Hematopoietic multipotent progenitor cell treated with erythropoietin and hydrocortisone succinate and interleukin-3 and kit ligand, for 8 days (in vitro differentiated cells): Measurements from ENCODE around the gene LMBRD2.

ENCODE experiments used
- DNase-seq: peaks from one replicate; pipeline ENCODE4 v3.0.0-alpha.2; 2015

LMBRD2 gene

DNA sequence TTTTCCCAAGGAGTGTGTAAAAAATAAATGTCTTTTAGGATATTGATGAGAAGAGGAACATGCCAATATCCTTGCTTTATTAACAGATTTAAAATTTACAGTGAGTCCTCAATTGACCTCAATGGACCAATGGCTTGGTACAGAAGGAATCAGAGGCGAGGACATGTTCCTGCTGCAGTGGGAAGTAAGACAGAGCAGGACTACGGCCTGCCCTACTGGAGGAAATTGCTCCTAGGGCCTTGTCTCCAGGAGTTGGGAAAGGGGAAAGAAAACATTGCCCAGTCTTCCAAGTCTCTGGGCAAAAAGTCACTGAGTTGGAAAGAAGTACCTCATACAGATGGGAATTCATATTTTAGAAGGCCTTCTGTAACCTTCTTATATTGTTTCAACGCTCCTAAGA is 51.9 kb downstream of the LMBRD2 start:
- no peak for DNase-seq

DNA sequence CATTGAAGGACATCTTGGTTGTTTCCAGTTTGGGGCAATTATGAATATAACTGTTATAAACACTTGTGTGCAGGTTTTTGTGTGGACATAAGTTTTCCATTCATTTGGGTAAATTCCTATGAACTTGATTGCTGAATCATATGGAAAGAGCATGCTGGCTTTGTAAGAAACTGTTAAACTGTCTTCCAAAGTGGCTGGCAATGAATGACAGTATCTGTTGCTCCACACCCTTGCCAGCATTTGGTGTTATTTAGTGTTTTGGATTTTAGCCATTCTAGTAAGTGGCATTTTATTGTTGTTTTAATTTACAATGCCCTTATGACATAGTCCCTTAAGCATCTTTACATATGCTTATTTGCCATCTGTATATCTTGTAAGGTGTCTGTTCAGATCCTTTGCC is 55.2 kb downstream of the LMBRD2 start:
- no peak for DNase-seq

DNA sequence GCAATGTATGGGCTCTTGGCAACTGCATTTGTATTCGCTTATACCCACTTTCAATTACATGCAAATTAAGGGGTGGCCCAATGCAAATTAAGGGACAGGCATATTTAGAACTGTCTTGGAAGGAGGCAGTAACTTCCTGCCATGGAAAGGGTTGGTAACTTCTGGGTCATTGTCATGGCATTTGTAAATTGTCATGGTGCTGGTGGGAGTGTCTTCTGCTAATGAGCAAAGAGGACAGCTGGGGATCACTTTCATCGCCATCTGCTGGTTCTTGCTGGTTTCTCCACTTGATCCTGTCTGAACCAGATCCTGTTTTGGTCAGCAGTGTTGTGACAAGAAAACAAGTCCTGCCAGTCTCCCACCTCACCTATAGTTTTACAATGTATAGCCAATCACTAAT is 61.7 kb downstream of the LMBRD2 start:
- peak; percentile 65 for DNase-seq

DNA sequence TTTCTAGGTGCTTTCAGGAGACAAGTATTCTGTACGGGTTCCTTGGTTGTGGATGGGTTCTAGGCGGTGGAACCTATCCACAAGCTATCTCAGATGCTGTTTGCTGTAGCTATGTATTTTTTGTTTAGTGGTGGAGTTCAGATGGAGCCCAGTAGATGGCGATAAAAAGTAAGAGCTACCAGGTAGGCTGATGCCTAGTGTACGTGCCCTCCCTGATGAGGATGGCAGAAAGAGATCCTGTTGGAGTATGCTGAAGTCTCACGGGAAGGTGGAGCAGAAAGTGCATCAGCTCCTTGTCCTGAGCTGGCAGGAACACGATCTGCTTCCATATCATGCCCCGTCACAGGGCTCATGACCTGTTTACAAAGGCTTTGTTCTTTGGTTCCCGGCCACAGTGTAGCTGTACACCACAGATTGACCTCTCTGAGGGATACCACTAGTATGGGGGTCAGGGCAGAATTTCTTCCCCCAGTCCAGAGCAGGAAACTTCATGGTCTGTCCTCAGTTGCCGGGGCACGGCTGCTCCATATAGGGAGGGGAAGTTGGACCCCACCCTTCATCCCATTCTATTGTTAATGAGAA is 72.4 kb downstream of the LMBRD2 start:
- DNase-seq = peak; percentile 63

DNA sequence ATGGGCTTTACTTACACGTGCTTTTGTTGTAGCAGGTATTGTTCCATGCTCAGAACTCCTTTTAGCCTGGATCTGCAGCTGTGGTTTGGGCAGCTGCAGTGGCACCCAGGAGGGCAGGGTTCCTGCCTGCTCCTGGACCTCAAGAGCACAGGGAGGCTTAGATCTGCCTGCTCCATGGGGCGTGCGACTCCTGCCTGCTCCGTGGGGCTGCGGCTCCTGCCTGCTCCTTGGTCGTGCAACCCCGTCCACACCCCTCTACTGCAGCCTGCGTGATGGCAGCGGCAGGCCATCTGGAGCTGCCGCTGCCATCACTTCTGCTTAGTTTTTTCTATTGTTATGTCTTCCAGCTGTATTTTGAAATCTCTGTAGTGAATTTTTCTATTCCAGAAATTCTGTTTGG is 73.3 kb downstream of the LMBRD2 start:
- DNase-seq = no peak

DNA sequence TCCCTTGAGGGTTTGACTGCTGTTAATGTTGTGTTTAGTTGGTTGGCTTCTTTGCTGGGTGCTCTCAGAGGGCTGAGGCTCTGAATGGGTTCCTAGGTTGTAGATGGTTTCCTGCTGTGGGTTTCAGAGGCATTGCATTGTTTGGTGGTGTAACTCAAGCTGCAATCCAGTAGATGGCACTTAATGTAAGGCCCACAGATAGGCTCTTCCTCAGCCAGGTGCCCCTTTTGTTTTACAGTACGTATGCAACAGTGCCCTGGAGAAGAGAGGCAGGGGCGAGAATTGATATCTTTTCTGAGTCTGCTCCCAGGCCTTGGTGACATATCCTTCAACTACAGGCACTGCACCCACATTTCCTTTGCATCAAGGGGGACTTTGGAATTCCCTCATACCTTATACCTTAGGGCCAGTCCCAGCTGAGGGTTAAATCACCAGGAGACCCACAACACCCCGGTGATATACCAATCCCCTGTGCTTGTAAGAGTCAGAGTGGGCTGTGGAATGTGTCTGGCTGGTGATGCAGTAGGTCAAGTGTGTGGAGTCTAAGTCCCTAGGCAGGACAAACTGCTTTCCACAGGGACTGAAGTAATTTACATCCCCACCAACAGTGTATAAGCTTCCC is 78.0 kb downstream of the LMBRD2 start:
- DNase-seq = peak; percentile 6

DNA sequence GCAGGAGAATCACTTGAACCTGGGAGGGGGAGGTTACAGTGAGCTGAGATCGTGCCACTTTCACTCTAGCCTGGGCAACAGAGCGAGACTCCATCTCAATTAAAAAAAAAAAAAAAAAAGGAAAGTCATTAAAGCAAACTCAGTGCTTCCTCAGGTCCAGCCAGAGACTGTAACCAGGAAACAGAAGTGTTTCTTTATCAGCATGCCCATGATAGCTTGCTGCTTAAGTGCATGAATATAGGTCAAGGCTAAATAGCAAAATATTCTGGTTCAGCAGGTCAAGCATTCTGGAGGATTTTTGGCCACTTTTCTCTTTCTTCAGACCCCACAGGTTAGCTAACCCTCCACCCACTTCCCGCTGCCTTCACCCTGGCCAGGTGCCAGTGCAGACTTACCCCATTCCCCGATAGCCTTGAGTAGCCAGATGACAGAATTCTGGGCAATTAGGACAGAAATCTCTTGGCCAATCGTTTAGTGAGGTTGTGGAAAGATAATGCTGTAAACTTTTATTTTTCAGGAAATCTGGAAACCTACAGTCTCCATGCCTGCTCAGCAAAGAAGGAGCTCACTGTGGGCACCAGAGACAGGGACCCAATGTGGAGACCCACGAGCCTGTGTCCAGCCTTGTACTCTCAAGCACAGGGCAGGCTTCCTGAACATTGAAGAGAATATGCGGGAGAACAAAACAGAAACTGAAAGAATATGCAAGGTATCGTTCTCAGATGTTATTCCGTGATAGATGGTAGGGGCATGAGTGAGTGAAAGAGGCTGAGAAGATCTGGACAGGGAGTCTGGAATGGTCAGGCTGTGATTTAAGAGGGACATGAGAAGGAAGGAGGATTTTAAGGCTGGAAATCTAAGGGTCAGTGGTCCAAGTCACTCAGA is 80.8 kb downstream of the LMBRD2 start:
- no peak for DNase-seq

DNA sequence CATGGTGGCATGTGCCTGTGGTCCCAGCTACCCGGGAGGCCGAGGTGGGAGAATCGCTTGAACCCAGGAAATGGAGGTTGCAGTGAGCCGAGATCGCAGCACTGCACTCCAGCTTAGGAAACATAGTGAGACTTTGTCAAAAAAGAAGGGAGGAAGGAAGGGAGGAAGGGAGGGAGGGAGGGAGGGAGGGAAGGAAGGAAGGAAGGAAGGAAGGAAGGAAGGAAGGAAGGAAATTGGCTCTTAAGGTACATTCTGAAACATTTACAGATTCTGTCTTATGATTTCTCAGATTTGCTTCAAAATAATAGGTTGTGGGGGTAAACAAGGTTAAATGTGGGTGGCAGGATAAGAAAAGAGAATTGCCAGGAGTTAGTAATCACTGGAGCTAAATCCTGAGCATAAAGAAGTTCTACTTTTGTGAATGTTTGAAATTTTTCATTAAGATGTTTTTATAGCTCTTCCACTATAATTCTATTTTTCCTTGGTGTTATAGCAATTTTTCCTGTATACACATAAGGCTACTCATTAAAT is 82.9 kb downstream of the LMBRD2 start:
- no peak for DNase-seq

DNA sequence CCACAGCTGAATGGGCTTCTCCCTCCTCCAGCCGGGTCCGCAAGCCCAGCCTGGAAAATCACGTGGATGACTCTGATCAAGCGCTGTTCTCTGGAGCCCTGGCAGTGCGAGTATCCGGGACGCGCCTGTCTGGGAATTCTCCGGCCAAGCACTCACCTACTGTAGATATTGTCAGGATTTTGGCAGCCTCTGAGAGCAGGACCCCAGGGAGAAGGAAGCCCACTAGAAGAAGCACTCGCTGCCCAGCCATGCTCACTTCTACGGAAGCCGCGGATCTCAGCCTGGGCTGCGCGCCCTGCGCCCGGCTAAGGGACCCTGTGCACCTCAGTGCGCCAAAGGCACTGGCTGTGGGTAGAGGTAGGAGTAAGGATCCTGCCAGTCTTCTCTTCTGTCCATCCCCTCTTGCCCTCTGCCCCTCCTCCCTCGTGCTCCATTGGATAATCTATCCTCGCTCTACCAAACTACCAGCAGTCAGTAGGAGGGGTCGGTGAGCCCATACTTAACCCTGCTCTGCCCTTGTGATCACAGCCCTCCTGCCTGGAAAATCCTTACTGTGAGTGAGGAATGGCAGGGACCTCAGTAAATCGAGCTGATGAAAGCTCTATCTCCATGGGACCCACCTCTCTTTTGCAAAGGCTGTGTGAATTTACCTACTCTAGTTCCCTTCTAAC is 85.0 kb downstream of the LMBRD2 start, which contains the start of gene UGT3A2:
Gene UGT3A2, minus strand, starts transcription at position 343 of the 671 bp plus-strand sequence. Its CDS starts 93 bp downstream, at position 250.
- DNase-seq = no peak

DNA sequence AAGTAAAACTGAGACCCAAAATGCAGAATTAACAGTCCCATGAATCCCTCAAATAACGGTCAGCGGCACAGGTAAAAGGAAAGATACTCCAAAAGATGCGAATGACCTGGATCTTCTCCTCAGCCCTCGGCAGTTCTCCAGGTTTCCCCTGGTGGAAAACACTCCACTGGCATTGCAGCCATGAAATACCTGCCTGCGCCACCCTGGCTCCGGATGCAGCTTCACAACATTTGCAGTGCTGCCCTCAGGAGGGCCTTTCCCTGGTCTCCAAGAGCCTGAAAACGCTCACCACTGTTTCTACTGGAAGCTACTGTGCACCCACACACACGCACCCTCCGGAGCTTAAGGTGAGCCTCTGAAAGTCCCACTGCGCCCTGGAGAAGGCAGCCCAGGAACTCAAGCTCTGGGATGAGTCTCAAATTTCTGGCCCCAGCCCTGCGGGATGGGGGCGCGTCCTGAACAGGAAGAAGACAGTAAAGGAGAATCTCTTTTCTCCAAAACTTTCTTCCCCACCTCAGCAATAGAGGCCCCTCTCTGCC is 85.6 kb downstream of the LMBRD2 start:
- no peak for DNase-seq

DNA sequence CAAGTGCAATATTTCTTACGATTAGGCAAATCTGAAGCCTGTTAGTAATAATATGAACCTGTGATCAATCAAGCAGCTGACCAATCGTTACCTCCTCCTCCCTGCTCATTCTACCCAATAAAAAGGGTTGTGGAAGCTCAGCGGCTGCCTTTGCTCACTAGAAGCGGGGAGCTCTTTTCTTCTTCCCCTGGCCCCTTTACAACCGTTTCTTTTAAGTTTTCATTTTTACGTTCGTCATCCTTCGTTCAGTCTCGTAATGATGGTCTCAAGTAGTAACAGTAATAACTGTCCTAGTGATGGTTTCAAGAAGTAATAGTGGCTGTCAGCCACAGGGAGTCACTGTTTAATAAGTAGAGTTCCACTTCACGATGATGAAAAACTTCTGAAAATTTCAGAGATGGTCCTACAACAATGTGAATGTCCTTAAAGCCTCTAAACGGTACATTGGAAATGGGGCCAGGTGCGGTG is 91.2 kb downstream of the LMBRD2 start:
- no peak for DNase-seq

DNA sequence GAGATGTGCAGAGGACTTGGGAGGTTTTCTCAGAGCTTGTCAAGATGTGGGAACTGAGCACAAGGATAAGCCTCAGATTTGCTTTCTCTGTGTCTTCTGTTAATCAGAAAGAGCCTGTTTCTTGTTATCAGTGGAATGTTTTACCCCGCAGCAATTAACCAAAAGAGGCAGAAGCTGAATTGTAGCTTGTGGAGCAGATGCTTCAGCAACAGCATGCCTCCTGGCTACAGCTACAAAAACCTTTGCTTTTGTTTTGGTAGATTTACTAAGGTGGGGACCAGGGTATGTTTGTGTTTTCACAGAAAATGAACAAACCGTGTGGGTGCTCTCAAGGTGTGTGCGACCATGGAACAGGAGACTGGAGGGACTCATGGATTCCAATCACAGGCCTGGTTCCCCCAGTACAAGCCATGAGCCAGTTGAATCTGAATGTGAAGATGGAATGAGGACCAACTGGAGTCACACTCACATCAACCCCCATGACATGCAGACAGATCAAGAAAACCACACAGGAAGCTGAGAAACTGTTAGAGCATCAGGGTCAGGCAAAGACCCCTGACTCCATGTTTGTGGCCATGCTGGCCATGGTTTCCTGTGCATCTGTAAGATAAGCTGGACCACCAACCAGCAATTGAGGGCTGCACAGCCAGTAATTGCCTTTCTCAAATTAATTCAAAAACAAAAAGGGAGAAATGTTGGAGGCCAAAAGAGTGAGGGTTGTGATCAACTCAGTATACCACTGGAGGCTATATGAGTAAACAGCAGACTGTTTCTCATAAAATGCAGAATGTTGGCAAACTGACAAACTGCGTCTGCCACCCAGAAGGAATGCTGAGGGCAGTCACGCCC is 91.9 kb downstream of the LMBRD2 start:
- DNase-seq = no peak

DNA sequence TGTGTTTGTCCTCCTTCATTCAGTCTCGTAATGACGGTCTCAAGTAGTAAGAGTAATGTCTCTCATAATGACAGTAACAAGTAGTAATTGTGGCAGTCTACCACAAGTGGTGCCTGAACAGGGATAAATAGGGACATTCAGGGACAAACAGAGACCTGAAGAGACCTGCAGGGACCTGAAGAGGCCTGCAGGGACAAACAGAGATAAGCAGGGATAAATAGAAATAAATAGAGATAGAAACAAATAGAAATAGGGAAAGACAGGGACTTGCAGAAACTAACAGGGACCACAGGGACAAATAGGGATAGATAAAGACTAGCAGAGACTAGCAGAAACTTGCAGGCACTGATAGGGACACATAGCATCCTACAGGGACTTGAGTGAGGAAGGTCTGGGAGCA is 92.9 kb downstream of the LMBRD2 start:
- no peak for DNase-seq

DNA sequence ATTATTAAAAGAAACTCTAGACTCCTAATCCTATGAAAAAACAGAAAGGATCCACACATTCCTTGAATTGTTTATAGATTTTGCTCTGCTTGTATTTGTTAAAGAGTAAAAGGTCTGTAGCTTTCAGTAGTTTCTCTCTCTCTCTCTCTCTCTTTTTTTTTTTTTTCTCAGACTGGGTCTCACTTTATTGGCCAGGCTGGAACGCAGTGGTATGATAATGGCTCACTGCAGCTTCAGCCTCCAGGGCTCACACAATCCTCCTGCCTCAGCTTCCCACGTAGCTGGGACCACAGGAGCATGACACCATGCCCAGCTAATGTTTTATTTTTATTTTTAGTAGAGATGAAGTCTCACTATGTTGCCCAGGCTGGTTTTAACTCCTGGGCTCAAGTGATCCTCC is 94.3 kb downstream of the LMBRD2 start:
- DNase-seq = no peak

DNA sequence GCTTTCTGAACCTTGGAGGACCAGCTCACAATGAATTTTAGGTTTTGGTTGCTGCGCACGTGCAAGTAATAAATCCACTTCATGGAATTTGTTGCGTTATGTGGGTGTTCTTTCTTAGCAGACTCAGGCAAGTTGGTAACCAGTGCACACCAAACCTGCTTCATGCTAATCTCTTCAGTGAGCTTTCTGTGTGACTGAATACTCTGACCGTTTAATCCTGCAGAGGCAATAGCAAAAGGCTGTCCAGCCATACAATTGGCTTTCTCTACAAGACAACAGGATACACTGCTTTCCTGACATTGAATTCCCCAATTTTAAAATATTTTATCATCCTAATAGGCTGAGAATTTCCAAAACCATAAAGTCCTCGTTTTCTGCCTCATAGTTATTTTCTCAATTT is 95.3 kb downstream of the LMBRD2 start:
- DNase-seq = no peak

DNA sequence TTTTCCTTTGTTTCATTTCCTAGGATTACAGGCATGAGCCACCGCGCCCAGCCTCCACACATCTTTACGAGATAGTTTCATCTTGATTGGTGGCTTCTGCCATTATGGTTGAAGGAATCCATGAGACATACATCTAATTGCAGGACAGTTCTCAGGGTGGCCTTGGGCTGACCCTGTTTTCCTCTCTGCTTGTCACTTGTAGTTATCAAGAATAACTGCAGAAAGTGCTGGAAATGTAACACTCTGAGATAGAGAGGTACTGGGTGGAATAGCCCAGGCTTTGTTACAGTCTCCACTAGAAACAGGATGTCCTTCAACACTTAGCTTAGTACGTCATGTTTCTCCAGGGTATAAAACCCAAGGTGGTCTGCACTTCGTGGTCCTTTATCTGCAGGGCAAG is 95.7 kb downstream of the LMBRD2 start:
- DNase-seq = no peak

DNA sequence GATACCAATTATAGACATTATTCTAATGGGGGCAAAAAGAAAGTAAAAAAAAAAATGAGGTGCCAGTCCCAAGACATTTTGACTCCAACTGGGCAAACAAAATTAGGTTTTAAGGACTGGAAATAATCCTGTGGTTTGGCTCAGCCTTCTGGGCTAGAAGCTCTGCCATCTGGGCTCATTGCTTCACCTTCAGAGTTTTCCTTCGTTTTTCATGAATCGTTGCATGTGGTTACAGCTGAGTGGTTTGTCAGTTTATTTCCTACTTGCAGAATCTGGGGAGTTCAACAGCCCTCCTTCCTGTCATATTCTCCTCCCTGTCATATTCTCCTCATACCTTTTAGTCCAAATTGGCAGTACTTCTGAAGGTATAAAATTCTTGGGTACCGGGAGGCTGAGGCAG is 97.0 kb downstream of the LMBRD2 start:
- DNase-seq = no peak

DNA sequence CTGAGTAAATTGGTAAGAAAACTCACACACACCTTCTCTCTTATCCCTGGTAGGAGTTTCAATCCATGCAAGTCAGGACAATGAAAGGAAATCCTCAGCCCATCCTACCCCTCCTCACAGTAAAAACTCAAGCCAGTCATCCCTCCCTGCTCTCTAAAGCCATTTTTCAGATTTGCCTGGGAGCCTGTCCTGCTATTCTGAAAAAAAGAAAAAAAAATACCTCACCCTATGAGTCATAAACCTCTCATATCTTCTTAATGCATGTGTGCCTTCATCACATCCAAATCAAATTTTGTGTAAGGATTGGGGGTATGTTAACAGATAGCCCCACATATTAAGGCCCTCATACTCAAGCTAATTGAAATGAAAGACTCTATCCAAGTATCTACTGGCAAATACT is 99.1 kb downstream of the LMBRD2 start:
- DNase-seq = no peak

DNA sequence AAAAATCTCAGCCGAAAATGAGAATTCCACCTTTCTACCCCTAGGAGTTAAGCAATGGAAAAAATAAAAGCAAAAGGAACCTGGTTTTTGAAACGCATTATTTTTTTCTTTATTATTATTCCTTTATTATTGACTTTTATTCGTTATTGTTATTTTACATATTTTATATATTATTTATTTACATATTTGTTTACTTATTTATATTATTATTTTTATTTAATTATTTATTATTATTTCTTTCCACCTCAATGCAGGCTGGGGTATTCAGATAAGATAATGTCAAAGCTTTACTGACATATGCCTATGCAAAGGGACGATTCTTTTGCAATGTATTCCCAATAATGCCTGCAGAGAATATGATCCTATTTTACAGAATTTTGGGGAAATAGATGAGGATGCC is 101.7 kb downstream of the LMBRD2 start:
- DNase-seq = no peak
